Hematopoietic multipotent progenitor cell treated with erythropoietin and hydrocortisone succinate and interleukin-3 and kit ligand, for 6 days (in vitro differentiated cells): ENCODE measurements around the gene THEM4.

Experiments used
- DNase-seq: peaks from one replicate; pipeline ENCODE4 v3.0.0-alpha.2; 2015

The THEM4 gene

DNA sequence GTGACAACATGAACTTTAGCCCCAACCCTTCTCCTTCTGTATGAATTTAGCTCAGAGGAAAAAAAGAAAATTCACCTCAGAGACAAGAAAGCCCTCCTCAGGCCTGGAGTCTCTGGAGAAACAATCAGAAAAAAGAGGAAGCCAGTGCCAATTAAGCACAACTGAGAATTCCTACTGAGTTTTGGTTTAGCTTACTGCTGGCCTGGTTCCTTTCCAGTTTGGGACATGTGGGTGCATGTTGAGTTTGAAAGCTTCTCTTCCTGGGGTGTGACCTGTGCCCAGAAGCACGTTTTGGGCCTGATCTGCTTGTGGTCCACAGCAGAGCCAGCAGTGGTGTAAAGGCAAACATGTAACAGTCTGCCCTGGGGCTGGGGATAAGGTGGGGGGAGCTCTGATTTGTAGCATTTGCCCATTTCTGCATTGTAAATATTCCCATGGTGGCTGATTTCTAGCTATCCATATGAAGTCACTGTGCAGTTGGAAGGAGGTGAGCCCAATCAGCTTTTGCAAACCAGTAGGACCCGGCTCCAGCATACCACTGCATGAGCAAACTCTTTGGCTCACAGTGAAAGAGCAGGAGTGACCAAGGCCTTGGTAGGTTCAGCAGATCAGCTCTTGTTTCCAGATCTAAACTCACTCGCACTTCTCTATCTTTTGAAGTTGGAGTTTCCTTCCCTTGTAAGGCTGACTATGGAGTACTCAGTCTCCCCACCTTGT lies 51.1 kb downstream of the THEM4 start:
- DNase-seq, result no peak

DNA sequence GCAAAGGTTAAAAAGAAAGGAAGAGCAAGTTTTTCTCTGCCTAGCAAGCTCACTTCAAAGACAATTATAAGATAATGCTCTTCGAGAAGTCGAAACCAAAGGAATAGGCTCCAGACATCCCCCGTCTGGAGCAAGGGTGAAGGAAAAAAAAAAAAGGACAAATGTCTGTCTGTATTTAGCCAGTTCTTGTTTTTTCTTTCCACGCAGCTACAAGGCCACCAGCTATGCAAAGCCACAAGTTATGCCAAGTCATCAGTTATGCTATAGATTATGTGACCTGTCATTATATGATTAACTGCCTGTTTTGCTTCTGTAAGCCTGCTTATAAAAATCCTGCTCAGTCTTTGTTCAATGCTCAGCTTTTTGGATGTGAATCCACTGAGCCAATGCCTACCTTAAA lies 53.4 kb downstream of the THEM4 start:
- peak; percentile 58 for DNase-seq

DNA sequence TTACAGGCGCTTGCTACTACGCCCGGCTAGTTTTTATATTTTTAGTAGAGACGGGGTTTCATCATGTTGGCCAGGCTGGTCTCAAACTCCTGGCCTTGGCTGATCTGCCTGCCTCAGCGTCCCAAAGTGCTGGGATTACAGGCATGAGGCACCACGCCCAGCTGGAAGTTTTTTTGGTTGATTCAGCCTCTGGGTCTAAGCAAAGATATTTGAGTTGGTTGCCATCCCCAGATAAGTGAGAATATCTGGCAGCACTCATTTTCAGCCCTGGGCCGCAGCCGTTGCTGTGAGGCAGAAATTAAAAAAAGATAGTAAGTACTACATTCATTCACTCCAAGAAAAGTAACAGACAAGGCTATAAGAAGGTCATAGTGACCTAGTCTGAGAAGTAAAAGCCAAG lies 53.8 kb downstream of the THEM4 start:
- DNase-seq, result peak; percentile 75

DNA sequence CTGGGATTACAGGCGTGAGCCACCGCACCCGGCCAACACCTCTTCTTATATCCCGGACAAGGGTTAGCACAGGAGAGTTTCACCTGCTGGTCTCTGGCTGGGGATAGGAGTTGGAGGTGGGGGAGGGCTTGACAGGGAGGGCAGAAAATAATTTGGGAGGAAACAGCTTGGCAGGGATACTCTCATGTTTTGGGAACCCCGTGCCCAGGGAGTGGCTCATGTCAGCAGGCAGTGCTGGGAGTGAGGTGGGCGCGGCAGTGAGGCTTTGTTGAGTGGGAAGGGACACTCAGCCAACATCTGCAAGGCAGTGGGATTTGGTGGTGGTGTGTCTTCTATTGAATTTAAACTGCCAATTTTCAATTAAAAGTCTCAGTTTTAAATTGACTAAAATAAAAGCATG lies 54.7 kb downstream of the THEM4 start:
- DNase-seq, result no peak

DNA sequence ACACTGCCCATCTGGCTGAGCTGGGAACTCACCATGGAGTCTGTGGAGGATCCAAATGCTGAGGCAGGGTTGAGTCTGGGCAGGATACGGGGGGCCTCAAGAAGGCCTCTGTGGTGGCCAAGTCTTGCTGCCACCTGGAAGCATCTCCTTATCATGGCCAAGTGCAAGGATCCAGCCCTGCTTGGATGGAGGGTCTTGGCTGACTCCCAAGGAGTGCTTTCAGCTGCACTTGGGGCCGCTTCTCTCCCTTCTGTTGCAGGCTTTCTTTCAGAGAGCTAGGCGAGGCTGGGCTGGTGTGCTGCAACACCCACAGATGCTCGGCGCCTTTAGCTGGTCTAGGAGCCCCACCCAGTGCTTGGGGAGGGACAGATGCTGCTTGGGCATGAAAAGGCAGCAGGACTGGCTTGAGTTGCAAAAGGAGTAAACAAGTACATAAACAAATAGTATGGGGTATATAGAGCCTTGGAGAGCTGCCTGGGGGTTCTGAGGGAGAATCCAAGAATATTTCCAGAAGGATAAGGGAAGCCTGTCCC lies 55.8 kb downstream of the THEM4 start, which contains the start of gene THEM5:
TSS of gene THEM5 (minus strand) at position 302 of the 533 bp plus-strand sequence. CDS start at position 155, 147 bp downstream.
- DNase-seq, result peak; percentile 69

DNA sequence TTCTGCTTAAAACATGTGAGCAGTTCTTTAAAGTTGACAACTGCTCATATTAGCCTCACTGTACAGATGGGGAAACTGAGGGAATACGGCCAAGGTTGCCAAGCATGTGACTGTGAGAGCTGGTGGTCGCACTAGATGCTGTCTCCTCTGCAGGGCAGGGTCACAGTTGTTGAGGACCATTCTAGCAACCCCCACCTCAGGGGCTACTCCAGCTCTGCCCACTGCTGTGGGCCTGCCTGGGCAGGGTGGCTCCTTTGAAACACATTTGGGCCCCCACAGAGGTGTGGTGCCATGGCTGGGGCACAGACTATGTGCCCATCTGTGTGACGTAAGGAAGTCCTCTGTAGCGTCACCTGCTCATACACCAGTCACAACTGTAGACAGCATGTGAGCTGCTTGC lies 56.6 kb downstream of the THEM4 start:
- no peak for DNase-seq

DNA sequence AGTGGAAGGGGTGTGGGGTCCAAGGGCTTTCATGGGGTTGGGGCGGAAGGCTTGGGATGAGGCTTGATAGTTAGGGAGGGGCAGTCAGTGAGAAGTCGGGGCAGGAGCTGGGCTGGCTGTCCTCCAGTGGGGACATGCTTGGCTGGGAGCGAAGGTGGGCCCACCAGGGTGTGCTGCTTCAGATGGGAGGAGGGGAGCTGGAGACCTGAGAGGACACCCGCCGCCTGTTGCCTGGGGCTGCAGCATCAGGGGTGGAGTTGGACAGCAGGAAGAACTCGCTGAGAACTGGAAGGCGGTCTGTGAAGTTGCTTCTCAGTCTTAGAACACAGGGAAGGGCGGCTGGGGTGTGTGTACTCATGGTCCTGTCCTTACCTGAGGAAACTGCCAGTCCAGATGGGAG lies 57.4 kb downstream of the THEM4 start:
- DNase-seq, result no peak

DNA sequence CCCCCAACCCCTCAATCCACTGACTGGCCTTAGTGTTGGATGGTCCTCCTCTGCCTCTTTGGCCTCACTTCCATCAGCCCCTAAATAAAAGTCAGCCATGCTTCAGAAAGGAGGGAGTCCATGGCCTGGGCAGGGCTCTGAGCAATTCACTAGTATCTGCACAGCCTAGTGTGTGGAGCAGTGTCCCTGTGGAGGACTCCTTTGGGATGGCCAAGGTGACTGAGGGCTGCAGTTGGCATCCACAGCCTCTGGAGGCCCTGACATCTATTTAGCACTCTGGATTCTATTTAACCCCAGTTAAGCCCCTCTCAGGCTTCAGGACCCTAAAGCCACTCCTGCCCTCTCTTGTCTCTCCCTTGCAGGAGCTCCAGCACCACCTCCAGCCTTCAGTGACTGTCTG lies 59.4 kb downstream of the THEM4 start:
- DNase-seq, result no peak

DNA sequence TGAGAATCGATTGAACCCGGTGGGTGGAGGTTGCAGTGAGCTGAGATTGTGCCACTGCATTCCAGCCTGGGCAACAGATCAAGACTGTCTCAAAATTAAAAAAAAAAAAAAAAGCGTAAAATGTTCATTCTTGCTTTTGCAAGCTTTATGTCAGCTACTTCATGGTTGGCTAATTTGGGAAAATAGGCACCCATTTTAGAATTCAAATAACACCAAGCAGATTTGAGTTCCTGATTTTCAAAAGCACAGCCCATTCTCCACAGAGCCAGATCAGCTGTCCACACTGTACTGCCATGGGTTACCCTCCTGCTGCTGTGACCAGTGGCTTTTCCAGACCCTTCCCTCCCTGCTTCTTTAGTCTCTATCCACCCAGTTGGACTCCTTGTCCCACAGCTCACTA lies 60.2 kb downstream of the THEM4 start:
- no peak for DNase-seq

DNA sequence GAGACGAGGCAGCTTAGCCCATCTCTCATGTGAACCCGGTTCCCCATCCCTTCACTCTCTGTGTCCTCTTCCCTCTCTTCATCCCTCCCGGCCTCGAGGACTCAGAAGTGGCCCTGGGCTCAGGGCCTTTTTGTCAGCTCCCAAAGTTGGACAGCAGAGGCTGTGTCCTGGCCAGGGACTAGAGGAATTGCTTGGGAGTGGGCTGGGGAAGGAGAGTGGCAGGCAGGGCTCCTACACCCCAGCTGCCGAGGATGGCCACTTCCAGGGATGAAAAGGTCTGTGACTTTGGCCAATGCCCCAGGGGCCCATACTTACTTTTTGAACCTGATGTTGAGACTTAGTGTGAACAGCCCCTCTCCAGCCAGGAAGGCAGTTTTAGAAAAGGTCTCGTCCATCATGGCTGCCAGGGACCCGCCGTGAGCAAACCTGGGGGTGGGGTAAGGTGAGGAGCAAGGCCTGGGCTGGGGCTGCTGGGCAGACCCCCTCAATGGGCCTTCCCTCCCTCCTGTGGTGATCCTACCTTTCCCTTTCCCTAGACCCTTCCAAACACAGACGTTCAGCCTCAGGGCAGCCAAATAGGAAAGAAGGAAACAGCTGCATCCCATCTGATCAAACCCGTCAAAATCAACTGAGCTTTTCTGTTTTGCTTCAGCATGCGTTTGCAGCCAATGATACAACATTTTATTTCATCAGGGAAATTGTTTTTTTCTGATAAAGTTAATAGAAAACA lies 61.3 kb downstream of the THEM4 start:
- no peak for DNase-seq

DNA sequence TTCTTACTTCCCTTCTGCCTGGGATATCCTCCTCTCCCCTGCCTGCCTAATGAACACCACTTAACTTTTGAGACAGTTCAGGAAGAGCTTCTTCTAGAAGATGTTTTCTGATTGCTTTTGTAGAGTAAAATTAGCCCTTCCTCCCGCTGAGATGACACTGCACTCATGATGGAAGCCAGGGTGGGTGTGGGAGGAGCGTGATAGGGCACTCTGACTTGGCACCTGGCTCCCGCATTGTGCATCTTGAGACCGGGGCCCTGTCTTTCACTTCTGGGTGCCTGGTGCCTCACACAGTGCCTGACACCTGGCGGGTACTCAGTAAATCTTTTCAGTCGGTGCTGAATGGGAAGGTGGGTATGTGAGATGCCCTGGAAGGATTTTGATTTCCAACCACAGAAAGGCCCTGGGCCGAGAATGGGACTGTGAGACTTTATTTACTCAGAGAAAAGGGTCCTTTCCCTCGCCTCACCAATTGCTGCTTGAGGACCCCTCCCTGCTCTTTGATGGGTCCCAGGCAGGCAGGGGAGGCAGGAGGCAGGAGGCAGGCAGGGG lies 62.5 kb downstream of the THEM4 start:
- no peak for DNase-seq

DNA sequence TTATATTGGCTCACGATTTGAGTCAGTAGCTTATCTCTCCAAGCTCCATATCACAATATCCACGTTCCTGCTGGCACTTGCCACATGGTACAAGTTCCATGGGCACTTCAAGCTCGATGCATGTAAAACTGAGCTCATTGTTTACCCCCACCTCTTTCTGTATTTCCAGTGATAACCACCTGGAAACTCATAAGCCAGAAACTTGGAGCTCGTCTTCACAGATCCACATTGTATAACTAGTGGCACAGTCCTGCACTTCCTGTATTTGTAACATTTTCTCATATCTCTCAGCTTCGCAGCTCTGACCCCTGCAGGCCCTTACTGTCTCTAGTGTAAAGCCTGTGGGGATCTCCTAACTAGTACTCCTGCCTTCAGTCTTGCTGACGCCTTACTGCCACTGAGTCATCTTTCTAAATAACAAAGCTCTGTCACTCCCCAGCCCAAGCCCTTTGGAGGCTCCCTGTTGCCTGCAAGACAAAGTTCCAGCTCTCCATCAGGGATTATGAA lies 63.2 kb downstream of the THEM4 start:
- peak; percentile 54 for DNase-seq

DNA sequence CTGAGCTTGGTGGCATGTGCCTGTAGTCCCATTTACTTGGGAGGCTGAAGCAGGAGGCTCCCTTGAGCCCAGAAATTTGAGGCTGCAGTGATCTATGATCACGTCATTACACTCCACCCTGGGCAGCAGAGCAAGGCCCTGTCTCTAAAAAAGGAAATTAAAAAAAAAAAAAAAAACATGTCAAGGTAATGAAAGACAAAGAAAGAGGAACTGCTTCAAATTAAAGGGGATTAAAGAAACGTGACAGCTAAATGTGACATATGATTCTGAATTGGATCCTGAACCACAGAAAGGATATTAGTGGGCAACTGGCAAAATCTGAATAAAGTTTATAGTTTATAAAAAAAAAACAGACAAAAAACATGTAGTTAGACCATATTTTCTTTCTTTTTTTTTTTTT lies 65.9 kb downstream of the THEM4 start:
- no peak for DNase-seq

DNA sequence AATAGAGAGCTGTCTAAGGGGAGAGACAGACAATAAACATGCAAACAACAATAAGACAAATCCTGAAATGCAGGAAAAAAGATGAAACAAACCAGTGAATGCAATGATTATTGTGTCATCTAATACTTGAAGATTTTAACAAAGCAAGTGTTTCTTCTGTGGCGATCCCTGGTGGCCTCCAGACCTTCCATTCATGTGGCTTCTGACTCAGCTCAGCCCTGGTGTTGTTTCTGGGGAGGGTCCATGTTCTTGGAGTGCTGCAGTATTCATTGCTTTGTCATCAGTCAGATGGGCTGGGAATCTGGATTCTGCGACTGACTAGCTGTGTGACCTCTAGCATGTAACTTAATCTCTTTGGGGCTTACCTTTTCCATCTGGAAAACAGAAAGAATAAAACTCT lies 68.2 kb downstream of the THEM4 start:
- no peak for DNase-seq

DNA sequence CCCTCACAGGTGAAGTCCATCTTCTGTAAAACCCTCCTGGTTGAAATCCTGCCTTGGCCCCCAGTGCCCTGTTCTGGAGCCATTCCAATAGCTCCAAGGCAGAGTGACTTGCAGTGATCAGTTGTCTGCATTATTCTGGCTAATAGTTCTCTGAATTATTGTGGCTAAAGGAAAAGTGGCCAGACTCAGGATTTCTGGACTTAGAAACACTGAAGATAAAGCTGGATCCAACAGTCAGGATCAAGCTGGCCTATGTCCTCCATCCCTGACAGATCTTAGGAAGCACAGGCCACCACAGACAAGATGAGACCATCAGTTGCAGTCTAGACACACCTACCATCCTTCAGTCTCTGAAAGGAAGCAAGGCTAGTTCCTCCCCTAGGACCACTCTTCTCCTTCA lies 68.9 kb downstream of the THEM4 start:
- DNase-seq, result no peak

DNA sequence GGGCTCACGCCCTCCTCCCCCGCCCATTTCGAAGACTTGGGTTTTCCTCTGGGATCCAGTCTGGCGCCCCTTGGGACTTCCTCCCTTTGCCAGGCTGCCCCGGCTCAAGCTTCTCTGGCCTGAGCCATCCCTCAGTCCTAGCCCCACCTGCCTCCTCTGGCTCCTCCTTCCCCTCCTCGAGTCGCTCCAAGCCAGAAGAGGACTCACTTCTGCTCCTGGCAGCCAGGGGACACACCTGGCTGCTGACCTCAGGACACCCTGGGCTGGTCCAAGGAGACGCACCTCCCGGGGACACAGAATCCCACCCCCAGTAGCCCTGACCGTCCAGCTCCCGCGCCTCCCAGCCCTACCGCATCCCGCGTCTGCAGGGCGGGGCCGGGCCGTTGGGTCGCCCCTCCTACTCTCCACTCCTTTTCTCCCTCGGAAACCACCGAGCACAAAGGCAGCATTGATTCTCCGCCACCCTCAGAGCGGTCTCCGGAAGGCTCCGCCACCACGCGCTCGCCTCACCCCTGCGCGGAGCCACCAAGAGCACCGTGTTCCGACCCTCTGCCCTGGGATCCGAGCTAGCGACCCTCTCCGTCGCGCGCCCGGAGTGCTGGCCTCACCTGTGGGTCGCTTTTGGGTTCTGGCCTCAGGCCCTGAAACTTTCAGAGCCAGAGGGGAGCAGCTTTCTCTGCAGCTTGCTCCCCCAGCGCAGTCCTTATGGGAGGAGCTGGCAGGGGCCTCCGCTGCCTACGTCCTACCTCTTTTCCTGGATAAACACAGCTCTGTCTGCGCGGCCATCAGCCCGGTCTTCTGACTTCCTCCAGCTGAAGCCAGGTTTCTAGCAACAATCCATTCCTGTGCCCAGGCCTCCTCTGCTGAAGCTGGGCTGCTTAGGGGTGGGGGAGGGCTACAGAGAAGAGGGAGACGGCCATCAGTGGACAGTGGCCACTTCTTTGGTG lies 69.6 kb downstream of the THEM4 start, which contains the start of gene C2CD4D:
TSS of gene C2CD4D (minus strand) at position 364 of the 947 bp plus-strand sequence. CDS start 831 bp downstream, outside the sequence.
- DNase-seq, result peak; percentile 39

DNA sequence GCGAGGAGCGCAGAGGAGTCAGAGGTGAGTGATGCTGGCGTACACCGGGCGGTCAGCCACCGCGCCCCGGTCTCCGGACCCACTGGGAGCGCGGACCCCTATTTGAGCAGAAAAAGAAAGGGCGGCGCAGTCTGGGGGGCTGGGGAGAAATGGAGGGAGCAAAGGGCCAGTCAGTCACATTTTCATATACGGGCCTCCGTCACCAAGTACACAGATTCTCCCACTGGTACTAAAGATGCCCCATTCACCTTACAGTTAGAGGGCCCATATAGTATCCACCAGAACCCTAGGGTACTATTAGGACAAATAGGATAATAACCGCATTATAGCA lies 70.3 kb downstream of the THEM4 start:
- DNase-seq, result no peak

DNA sequence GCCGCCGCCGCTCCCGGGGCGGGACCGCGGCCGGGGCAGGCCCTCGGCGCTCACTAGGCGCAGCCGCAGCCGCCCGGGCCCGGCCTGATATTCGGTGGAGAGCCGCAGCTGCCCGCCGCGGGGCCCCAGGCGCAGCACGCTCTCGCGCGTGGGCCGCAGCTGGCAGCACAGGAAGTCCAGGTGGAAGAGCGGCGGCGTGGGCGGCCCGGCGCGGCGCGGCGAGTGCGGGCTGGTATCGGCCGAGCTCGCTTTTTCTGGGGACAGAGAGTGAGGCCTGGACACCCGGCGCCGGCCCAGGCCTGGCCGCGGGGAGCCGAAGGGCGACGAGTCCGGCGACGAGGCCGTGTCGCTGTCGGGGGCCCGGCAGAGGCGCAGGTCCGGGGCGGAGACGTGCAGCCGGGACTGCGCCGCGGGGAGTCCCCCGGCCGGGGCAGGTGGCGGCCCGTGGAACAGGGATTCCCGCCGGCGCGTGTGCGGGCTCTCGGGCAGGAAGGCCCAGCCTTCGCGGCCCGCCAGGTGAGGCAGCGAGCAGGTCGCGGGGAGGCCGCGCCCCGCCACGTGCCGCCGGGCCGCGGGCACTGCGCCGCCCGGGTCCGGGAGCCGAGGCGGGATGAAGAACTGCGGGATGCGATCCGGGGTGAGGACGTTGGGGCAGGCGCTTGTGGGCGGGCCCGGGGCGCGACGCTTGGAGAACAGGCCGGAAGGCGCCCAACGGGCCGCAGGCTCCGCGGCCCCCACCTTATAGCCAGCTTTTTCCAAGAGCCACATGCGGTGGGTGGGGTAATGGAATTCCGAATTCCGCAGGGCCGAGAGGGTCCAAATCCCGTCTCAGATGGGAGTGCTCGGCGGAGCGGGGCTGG lies 70.9 kb downstream of the THEM4 start:
- peak; percentile 27 for DNase-seq

DNA sequence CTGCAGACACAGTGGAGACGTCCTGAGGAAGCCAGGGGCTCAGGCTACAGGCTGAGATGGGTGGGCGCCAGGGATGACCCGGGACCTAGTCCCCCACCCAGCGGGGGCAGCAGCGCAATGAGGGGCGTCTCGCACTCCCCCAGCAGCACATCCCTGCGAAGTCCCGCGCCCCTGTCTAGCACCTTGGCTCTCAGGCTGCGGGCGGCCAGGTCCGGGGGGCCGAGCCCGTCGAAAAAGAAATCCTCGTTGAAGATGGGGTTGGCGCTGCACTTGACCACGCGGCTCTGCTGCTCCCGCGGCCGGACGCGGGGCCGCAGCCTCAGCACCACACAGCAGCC lies 71.5 kb downstream of the THEM4 start:
- DNase-seq, result no peak

DNA sequence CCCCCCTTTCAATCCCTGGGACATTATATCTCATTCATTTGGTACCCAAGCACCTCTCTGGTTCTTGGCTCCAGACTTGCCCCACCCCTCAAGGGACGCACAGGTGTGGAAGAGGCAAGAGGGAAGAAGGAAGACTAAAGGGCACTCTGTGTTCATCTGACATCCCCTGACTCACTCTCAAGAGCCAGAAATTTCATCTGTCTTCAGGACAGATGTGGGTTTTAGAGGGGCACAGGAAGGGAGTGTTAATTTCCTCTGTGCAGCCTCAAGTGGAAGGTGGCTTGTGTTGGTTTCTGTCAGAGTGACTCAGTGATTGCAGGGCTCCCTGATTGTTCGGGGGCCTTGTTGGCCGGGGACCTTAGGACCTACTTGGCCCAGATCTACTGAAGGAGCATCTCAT lies 72.1 kb downstream of the THEM4 start:
- DNase-seq, result no peak

DNA sequence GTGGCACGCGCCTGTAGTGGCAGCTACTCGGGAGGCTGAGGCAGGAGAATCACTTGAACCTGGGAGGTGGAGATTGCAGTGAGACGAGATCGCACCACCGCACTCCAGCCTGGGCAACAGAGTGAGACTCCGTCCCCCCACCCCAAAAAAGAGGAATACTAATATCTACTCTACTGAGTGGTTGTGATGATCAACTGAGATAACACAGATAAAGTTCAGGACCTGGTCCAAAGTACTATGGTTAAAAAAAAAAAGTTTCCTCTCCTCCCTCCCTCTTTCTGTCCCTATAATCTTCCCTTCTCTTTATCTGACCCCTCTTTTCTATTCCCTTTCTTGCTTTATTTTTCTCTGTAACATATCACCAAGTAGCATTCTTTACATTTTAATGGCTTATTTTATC lies 73.7 kb downstream of the THEM4 start:
- DNase-seq, result no peak

DNA sequence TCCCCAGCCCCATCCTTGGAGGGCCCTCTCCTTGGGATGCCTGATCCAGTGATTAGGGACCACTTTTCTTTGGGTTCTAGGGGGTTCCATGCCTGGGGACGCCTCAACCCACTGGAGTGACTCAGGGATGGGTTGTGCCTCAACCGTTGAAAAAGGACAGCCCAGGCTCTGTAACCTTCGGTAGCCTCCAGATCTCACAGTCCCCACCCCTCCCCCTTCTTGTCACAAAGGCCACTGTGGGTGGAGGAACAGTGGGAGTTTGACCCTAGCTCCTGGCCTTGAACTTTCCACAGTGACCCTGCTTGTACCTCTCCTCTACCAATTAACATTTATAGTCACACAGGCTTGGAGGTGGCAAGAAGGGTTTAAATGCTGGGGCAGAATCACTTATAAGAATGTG lies 75.1 kb downstream of the THEM4 start:
- DNase-seq, result no peak
